D341Med (cell line): ENCODE measurements around the gene EMX2.
"Not testable (repeated sequence)": the region's sequence is repeated elsewhere in the genome, so short reads cannot be mapped to it uniquely, and the experiment has no call there.

Experiments used
- DNase-seq: peaks from one replicate; pipeline ENCODE4 v3.0.0; 2012; ENCODE audit warnings: low spot score

The EMX2 gene

GRCh38 chr10:117560942-117561341, 18.4 kb downstream of the EMX2 start:
- no peak for DNase-seq

GRCh38 chr10:117562220-117562619, 19.7 kb downstream of the EMX2 start:
- no peak for DNase-seq

- no peak for DNase-seq
These were observed 20.6 kb downstream of the EMX2 start for GRCh38 chr10:117562896-117563737.

GRCh38 chr10:117563780-117564179, 21.2 kb downstream of the EMX2 start:
- no peak for DNase-seq

- no peak for DNase-seq
These were observed 22.5 kb downstream of the EMX2 start for GRCh38 chr10:117565068-117565467.

- DNase-seq = no peak
These were observed 25.8 kb downstream of the EMX2 start for GRCh38 chr10:117568334-117568733.

- no peak for DNase-seq
These were observed 27.3 kb downstream of the EMX2 start for GRCh38 chr10:117569610-117570390.

GRCh38 chr10:117570880-117571279, 28.3 kb downstream of the EMX2 start:
- no peak for DNase-seq

GRCh38 chr10:117574498-117575146, 32.1 kb downstream of the EMX2 start:
- no peak for DNase-seq

- DNase-seq = no peak
These were observed 35.9 kb downstream of the EMX2 start for GRCh38 chr10:117578490-117578889.

- DNase-seq = no peak
These were observed 36.5 kb downstream of the EMX2 start for GRCh38 chr10:117578999-117579590.

- DNase-seq = no peak
These were observed 39.4 kb downstream of the EMX2 start for GRCh38 chr10:117581961-117582360.

- DNase-seq = not testable (repeated sequence)
These were observed 42.3 kb downstream of the EMX2 start for GRCh38 chr10:117584831-117585230.

GRCh38 chr10:117587036-117587435, 44.5 kb downstream of the EMX2 start:
- DNase-seq = no peak

- no peak for DNase-seq
These were observed 47.7 kb downstream of the EMX2 start for GRCh38 chr10:117590101-117590875.

GRCh38 chr10:117591043-117591442, 48.5 kb downstream of the EMX2 start:
- no peak for DNase-seq

GRCh38 chr10:117594722-117595121, 52.2 kb downstream of the EMX2 start:
- DNase-seq = no peak

GRCh38 chr10:117596706-117597105, 54.2 kb downstream of the EMX2 start:
- DNase-seq = no peak

- no peak for DNase-seq
These were observed 54.7 kb downstream of the EMX2 start for GRCh38 chr10:117597216-117597615.
